GM18517 (cell line): ENCODE data around the gene TBC1D1.
A peak's percentile ranks its signal among the peaks of the same experiment; 100 is the strongest.

ENCODE experiments used
- ATAC-seq: cut with Tn5 transposase; IDR thresholded peaks from one replicate; pipeline ENCODE4 v1.9.1; 2021; ENCODE audit warnings: mild to moderate bottlenecking, moderate library complexity; ENCODE audit not compliant: unreplicated experiment

The TBC1D1 gene

GRCh38 chr4:37884855-37885487 is 5.9 kb upstream of the TBC1D1 start:
- ATAC-seq: no peak

GRCh38 chr4:37885496-37885895 is 5.4 kb upstream of the TBC1D1 start:
- no peak for ATAC-seq

GRCh38 chr4:37889849-37890800 is 759 bp upstream of the TBC1D1 start:
- peak; percentile 2 for ATAC-seq

- peak; percentile 65 for ATAC-seq
These were observed 626 bp downstream of the TBC1D1 start for GRCh38 chr4:37891260-37892159.

- ATAC-seq: peak; percentile 57
These were observed 1.8 kb downstream of the TBC1D1 start for GRCh38 chr4:37892641-37893040.

GRCh38 chr4:37893164-37893563 is 2.3 kb downstream of the TBC1D1 start:
- ATAC-seq: no peak

- no peak for ATAC-seq
These were observed 4.4 kb downstream of the TBC1D1 start for GRCh38 chr4:37895271-37895670.

GRCh38 chr4:37896206-37896860 is 5.4 kb downstream of the TBC1D1 start:
- no peak for ATAC-seq

- ATAC-seq: no peak
These were observed 11.3 kb downstream of the TBC1D1 start for GRCh38 chr4:37902212-37902611.

GRCh38 chr4:37902738-37903693 is 12.1 kb downstream of the TBC1D1 start:
- no peak for ATAC-seq

- no peak for ATAC-seq
These were observed 13.0 kb downstream of the TBC1D1 start for GRCh38 chr4:37903901-37904300.

GRCh38 chr4:37904824-37905223 is 13.9 kb downstream of the TBC1D1 start:
- ATAC-seq: no peak

GRCh38 chr4:37905533-37906169 is 14.8 kb downstream of the TBC1D1 start:
- no peak for ATAC-seq

GRCh38 chr4:37908488-37909331 is 17.8 kb downstream of the TBC1D1 start:
- no peak for ATAC-seq

- no peak for ATAC-seq
These were observed 18.6 kb downstream of the TBC1D1 start for GRCh38 chr4:37909332-37910090.

- no peak for ATAC-seq
These were observed 19.2 kb downstream of the TBC1D1 start for GRCh38 chr4:37910091-37910486.

- ATAC-seq: no peak
These were observed 23.7 kb downstream of the TBC1D1 start for GRCh38 chr4:37914539-37914938.
